GM19193 (cell line): Measurements from ENCODE around the gene ZNF428.

ENCODE experiments used
- POLR2A ChIP-seq: IDR thresholded peaks from 4 replicates; pipeline ENCODE4 v1.6.1; 2011; ENCODE audit not compliant: insufficient read depth, insufficient read length; ENCODE audit errors: extremely low read depth

The ZNF428 gene

DNA sequence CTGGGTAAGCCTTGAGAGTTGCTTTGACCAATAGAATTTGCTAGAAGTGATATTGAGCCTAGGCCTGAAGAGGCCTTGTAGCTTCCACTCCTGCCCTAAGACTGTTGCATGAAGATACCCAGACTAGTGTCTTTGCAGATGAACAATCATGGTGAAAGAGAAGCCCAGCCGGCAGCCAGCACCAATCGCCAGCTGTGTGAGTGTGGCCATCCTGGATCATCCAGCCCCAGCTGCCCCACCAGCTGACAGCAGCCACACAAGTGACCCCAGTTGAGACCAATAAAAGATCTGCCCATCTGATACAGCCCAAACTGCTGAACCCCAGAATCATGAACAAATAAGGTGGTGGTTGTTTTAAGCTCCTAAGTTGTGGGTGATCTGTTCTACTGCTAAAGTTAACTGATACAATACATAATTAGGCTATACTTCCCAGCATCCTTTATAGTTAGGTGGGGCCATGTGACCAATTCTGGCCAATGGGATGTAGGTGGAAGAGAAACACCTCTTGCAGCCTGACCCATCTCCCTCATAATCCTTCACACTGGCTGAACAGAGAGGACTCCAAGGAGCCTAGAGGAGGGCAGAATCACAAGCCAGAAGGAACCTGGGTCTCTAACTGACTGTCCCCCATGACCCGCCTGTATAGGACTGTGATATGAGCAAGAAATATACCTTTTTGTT, 9.4 kb upstream of the ZNF428 start:
- no peak for TF ChIP-seq POLR2A

GRCh38 chr19:43626838-43627237, 7.4 kb upstream of the ZNF428 start:
- TF ChIP-seq POLR2A: no peak

DNA sequence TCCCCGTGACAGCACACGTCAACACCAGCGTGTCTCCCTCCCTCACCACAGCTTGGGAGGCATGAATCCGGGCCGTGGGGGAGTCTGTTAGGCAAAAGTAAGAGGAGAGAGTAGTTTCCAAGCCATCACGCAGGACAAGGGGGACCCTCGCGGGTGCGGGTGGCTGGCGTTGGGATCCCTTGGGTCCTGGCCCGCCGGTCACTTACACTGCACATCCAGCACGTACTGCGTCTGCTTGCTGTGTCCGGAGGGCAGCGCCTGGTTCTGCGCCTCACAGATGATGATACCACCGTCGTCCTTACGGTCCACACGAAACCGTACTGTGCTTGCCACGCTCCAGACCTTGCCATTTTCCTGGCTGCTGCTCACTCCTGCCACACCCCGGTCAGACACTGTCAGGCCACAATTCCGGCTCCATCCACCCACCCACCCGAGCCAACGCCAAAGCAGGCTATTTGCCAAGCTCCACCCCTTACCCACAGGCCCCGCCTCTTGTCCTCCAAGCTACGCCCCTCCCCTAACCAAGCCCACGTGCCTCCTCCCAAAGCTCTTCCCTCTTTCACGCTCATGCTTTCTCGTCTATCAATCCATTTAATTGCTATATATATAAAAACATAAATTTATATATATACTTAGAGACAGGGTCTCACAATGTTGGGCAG, 6.6 kb upstream of the ZNF428 start:
- TF ChIP-seq POLR2A: no peak

DNA sequence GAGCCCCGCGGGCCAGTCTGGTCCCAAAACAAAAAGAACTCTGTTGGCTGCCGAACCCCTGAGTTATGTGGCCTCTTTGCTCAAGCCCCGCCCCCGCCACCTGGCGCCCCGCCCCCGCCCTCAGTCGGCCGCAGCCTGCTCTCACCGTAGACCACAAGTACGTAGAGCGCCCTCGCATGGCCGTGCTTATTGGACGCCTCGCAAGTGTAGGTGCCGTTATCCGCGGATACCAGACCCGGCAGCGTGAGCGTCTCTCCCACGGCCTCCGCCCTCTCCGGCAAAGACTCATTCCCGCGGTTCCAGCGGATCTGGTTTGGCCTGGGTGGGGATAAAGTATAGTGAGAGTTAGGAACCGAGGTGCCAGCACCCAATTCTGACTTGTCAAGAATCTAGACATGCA, 5.5 kb upstream of the ZNF428 start:
- TF ChIP-seq POLR2A: no peak

DNA sequence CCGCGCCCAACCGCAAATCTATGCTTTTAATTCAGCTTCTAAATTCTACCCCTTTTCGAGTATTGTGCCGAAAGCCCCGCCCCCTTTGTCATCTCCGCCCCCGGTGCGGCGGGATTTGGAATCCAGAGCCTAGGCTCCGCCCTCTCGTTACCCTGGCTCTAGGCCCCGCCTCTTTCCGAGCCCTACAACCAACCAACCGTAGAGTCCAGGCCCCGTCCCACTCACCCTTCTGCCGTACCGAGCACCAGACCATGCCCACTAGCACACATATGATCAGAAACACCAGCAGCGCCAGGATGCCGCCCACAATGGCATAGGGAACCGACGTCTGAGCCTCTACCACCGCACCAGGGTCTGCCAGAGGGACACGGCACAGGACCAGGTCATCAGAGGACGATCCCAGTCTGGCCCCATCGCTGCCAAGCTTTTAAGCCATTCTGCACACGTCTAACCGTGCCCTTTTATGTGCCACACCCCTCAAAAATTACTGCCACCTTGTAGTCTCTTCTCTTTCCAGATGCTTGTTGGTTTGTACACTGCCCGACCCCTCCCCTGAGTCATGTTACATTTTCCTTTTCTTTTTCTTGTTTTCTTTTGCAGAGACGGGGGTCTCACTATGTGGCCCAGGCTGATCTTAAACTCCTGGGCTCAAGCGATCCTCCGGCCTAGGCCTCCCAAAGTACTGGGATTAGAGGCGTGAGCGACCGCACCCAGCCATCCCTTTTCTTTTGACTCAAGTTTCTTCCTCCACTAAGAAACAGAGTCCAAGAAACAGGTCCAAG, 4.7 kb upstream of the ZNF428 start:
- TF ChIP-seq POLR2A: no peak

GRCh38 chr19:43622956-43623355, 3.5 kb upstream of the ZNF428 start:
- TF ChIP-seq POLR2A: no peak

DNA sequence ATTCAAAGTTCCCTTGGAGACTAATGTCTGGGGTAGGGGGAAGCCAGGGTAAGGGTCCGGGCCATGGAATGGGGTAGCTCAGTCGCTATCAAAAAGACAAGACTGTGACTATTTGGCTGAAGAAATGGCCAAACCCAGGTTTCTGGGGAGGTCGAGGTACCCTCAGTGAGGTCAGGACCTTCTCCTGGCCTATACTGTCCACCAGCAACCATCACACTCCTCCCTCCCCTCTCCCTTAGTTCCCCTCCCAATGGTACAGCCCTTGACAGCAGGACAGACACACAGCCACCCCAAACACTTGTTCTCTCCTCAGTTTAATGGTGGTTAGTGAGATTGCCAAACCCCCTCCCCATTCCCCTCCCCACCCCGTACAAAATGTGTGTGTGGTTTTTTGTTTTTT, 2.6 kb upstream of the ZNF428 start:
- TF ChIP-seq POLR2A: no peak

GRCh38 chr19:43620061-43621001, 902 bp upstream of the ZNF428 start:
- TF ChIP-seq POLR2A: no peak

- no peak for TF ChIP-seq POLR2A
These were observed 538 bp downstream of the ZNF428 start for GRCh38 chr19:43618921-43619261.

- no peak for TF ChIP-seq POLR2A
These were observed 2.5 kb downstream of the ZNF428 start for GRCh38 chr19:43616954-43617353.

GRCh38 chr19:43616306-43616705, 3.1 kb downstream of the ZNF428 start:
- no peak for TF ChIP-seq POLR2A

DNA sequence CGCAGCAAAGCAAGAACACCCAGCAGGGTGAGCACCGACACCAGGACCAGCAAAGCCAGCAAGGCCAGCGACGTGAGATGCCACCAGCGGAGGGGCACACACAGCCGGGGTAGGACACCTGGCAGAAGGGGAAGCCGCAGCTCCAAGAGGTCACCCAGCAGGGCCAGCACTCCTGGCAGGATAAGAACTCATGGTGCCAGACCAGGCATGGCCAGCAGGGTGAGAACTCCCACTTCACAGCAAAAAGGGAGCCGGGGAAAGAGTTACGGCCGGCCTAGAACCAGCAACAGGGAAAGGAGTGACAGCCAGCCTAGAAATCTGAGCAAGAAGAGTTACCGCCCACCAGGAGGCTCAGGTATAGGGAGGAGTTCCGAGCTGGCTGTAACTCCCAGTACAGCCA, 7.1 kb downstream of the ZNF428 start:
- no peak for TF ChIP-seq POLR2A

- TF ChIP-seq POLR2A: no peak
These were observed 7.6 kb downstream of the ZNF428 start, which contains the start of gene SRRM5 for GRCh38 chr19:43611788-43612187. SRRM5 (plus strand) TSS chr19:43612088; CDS start chr19:43612122, 34 bp downstream.

DNA sequence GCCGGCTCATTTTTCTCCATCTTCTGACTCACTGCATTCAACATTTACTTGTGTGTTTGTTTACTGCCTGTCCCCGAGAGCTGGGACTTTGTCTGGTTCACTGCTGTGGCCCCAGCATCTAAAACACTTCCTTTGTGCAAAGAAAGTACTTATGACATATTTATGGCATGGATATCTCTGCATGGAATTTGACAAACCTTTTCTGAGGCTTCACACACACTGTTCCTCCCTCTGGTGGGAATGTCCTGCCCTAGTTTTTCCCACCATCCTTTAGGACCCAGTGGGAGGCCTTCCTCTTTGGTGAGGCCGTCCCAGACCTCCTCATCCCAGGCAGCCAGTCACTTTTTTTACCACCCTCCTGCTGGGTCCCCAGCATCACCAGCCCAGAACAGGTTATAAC, 8.9 kb downstream of the ZNF428 start:
- no peak for TF ChIP-seq POLR2A

- no peak for TF ChIP-seq POLR2A
These were observed 9.6 kb downstream of the ZNF428 start for GRCh38 chr19:43609872-43610271.
